Pancreas (tissue), 10 donors: Measurements from ENCODE around the gene EHD4. TPM values are rescaled to one million over a fixed set of nuclear protein-coding genes. Genes with fewer than 3 reads are reported as not detected.

Source experiments
- ATAC-seq, 4 donors: fragments of 200-7000 bp; cut with Tn5 transposase; one replicate each; pipeline versions ENCODE4 v1.8.0 to v1.9.1; 2020; ENCODE audit warnings: mild to moderate bottlenecking in 4 of 4, moderate library complexity in 4 of 4
- DNase-seq, 6 donors: peaks; one replicate each; pipeline ENCODE4 v3.0.0-alpha.2; 2020
- FAIRE-seq: peaks from 2 replicates; lab custom pipeline; 2012; peaks lifted over from hg19 to GRCh38; lab: Jason Lieb, UNC
- H3K27ac ChIP-seq, 4 donors: fragments of 200-600 bp; sonication (generic); 1 replicate in 3 of 4; 2 replicates in 1 of 4; pipeline versions ENCODE4 v1.5.0 to v1.8.0; 2020
- H3K27me3 ChIP-seq, 4 donors: fragments of 200-600 bp; one replicate each; pipeline ENCODE4 v1.8.0; 2021
- H3K36me3 ChIP-seq, 3 donors: fragments of 200-600 bp; sonication (generic) in 1 of 3; one replicate each; pipeline versions ENCODE4 v1.5.0 to v1.8.0; 2020 to 2021
- H3K4me1 ChIP-seq, 3 donors: fragments of 200-600 bp; one replicate each; pipeline ENCODE4 v1.8.0; 2021
- H3K4me3 ChIP-seq, 4 donors: fragments of 200-600 bp; sonication (generic) in 2 of 4; one replicate each; pipeline versions ENCODE4 v1.5.0 to v1.8.0; 2020 to 2021
- H3K9me3 ChIP-seq, 4 donors: fragments of 200-600 bp; one replicate each; pipeline ENCODE4 v1.8.0; 2021
- CTCF ChIP-seq, 4 donors: fragments of 200-600 bp; sonication (generic) in 3 of 4; IDR thresholded peaks; one replicate each; pipeline versions ENCODE4 v1.5.0 to v1.8.0; 2021; ENCODE audit warnings: antibody characterized with exemption in 4 of 4
- WGBS, 2 donors: extraction: QIAGEN DNeasy Blood & Tissue Kit; methylation state at CpG; one replicate each; pipeline ENCODE4 v1.1.7; 2013; 5-methylcytosine and 5-hydroxymethylcytosine counted together
- intact Hi-C, 3 donors: fragments of 100-400 bp; cut with DNase I; formaldehyde crosslinking; loops; one replicate each; pipeline versions ENCODE4 v1.11.1 to v1.14.2; 2022
- polyA plus RNA-seq, 2 donors: library from polyadenylated mRNA; stranded (reverse); fragments of 200-250 nt; gene quantifications; one replicate each; pipeline ENCODE4 v1.2.3, GENCODE V29; 2013
- total RNA-seq, 6 donors: library from RNA; stranded (reverse); fragmentation: NEBNext Ultra II Directional in 4 of 6; extraction: Animal tissue kit (Norgen Biotek cat#: 25700) in 4 of 6; gene quantifications; one replicate each; pipeline versions ENCODE4 v1.2.1 to v1.2.4, GENCODE V29; 2021 to 2023
- donor health status: healthy with polysubstance abuse.
- donor health status: DM: no; HTN: no; CAD: no; lungs with moderate emphysema.
- donor health status: DM: no; HTN: no; CAD: no.
- donor health status: control.
- donor health status: control.
- donor health status: Bipolar disorder and iron deficiency.
- donor health status: DM: yes; HTN: yes; CAD: no.
- donor health status: DM: no; HTN: no; CAD: no.
- donor health status: DM: no; HTN: no; CAD: no.
- donor health status: DM: yes; HTN: yes; CAD: no.

The EHD4 gene
- total and polyA plus RNA-seq, 8 donors: 8.1 to 22.8 (median 8.5) TPM

GRCh38 chr15:41868321-41868720 lies 104.0 kb downstream of the EHD4 start:
- no peaks in the 10 kb centered on the region for H3K4me1 ChIP-seq
- no peaks in the 10 kb centered on the region for H3K36me3 ChIP-seq
- FAIRE-seq: no peak
- ATAC-seq: no peak
- H3K4me3 ChIP-seq: no peak overlapping the region
- no peak overlapping the region for H3K27ac ChIP-seq
- TF ChIP-seq CTCF (IDR thresholded peaks at IDR 0.05): no peak
- DNase-seq: peak in 1 of 6 donors; percentile 55
- no peaks in the 10 kb centered on the region for H3K27me3 ChIP-seq
- intact Hi-C loops: loop anchor here in 1 of 3 donors (5.0 kb wide), 1 partner anchor 36 kb away; no protein-coding TSS in a partner anchor
- WGBS, 2 donors: 92 to 94% methylated on average over 15 of the region's 15 CpGs
- no peaks in the 10 kb centered on the region for H3K9me3 ChIP-seq

GRCh38 chr15:41866872-41867579 lies 105.3 kb downstream of the EHD4 start:
- Histone ChIP-seq H3K4me3 (no peak overlapping the region), H3K4me1 (no peaks in the 10 kb centered on the region), H3K36me3 (no peaks in the 10 kb centered on the region), H3K27me3 (no peaks in the 10 kb centered on the region), H3K27ac (no peak overlapping the region), H3K9me3 (no peaks in the 10 kb centered on the region)
- no peak for TF ChIP-seq CTCF (IDR thresholded peaks at IDR 0.05)
- no peak for FAIRE-seq
- intact Hi-C loops: loop anchor here in 1 of 3 donors (5.0 kb wide), 1 partner anchor 35 kb away; no protein-coding TSS in a partner anchor
- DNase-seq: peak in 1 of 6 donors; percentile 47
- ATAC-seq: no peak
- 90 to 93% methylated on average over 24 to 25 of the region's 25 CpGs for WGBS, 2 donors

- Histone ChIP-seq H3K36me3 (no peaks in the 10 kb centered on the region), H3K27ac (no peak overlapping the region), H3K4me1 (no peaks in the 10 kb centered on the region), H3K4me3 (no peak overlapping the region), H3K9me3 (no peaks in the 10 kb centered on the region), H3K27me3 (no peaks in the 10 kb centered on the region)
- FAIRE-seq (no peak), DNase-seq (peak in 1 of 6 donors; percentile 51), ATAC-seq (no peak)
- no peak for TF ChIP-seq CTCF (IDR thresholded peaks at IDR 0.05)
- intact Hi-C loops: loop anchor here in 1 of 3 donors (5.0 kb wide), 1 partner anchor 34 kb away; no protein-coding TSS in a partner anchor
- WGBS, 2 donors: 84 to 91% methylated on average over 8 of the region's 8 CpGs
These were observed 106.1 kb downstream of the EHD4 start for GRCh38 chr15:41866263-41866703.

- Histone ChIP-seq H3K27ac (no peak overlapping the region), H3K4me1 (no peaks in the 10 kb centered on the region), H3K36me3 (no peaks in the 10 kb centered on the region), H3K9me3 (no peaks in the 10 kb centered on the region), H3K27me3 (no peaks in the 10 kb centered on the region), H3K4me3 (no peak overlapping the region)
- intact Hi-C loops: loop anchor here in 1 of 3 donors (5.0 kb wide), 1 partner anchor 33 kb away; no protein-coding TSS in a partner anchor
- 83 to 87% methylated on average over 18 of the region's 18 CpGs for WGBS, 2 donors
- peak in 1 of 6 donors; percentile 48 for DNase-seq
- TF ChIP-seq CTCF (IDR thresholded peaks at IDR 0.05): no peak
- no peak for FAIRE-seq
- ATAC-seq: no peak
These were observed 106.8 kb downstream of the EHD4 start for GRCh38 chr15:41865490-41866055.
